ENCODE results near the gene PLCB2.
A peak's percentile ranks its signal among the peaks of the same experiment; 100 is the strongest.

The PLCB2 gene

DNA sequence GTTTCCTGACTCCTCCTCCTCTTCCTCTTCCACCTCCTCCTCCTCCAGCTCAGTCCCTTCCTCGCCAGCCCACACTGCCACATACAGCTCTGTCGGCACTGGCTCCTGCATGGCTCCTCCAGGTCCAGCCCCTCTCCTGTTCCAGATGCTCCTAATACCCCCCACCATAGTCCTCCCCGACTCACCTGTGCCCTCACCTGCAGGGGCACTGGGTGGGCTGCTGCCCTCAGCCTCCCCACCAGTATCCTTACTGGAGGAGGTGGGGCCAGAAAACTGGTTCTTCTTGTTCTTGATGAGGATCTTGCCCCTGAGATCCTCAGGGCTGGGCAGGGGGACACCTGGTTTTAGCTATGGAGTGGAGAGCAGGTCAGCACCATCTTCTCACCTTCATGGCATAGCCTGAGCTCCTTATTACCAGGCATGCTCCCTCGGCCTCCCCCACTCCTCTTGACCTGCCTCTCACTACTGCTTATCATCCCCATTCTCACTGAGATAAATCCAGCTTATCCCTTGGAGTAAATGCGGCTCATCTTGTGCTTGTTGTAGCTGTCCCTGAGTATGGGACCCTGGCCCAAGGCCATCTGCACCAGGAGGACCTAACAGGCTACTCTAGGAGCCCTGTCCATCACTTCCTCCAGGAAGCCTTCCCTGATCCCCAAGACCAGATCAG is 11.0 kb downstream of the PLCB2 start:
- FAIRE-seq (no peak), DNase-seq (ENCODE audit: insufficient read length, low spot score) (peak; percentile 74)
- TF ChIP-seq CTCF (IDR thresholded peaks at IDR 0.05; ENCODE audit: insufficient read depth, missing control alignments) = no peak

DNA sequence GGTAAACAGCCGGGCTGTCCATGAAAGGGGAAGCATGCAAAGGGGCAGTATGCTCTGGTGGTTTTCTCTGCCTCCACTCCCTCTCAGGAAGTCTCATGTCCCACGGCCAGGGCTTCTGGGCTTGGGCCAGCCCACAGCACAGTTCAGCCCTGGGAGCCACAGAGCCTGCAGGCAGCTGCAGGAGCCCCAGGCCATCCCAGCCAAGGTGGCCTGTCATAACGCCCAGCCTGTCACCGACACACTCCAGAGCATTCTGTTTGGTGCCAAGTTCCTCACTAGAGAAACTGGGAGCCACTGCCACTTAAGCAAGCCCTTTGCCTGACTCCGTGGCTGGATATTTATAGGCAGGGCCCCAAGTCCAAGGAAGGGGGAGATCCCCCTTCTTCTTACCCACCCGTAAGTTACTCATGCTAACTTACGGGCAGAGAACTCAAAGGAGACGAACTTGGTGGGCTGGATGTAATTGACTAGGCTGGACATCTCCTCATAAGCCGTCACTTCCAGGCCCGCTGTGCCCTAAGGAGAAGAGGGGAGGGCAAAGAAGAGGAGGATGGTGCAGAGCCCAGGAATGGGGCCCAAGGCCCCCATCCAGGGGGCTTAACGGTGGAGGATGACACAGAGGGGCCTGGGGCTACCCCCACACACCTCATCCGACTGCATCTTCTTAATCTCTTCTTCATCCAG is 11.7 kb downstream of the PLCB2 start:
- no peak for TF ChIP-seq CTCF (IDR thresholded peaks at IDR 0.05; ENCODE audit: insufficient read depth, missing control alignments)
- no peak for DNase-seq (ENCODE audit: insufficient read length, low spot score)
- no peak for FAIRE-seq

DNA sequence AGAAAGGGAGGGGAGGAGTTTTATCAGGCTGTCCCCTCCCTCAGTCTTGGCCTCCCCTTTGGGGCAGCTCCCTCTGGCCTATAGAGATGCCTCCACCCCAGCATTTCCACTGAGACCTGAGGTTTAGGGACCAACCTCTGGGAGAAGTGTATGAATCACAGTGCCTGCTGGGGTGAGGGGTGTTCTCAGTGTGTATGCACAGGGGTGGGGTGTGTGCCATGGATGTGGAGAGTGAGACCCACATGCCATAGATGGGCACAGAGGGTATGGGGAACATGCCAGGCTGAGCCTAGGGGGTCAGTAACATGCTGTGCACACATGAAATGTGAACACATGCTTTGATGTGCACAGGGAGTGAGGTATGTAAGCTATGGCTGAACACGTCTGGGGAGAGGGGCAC is 12.4 kb downstream of the PLCB2 start:
- TF ChIP-seq CTCF (IDR thresholded peaks at IDR 0.05; ENCODE audit: insufficient read depth, missing control alignments) = no peak
- no peak for FAIRE-seq
- DNase-seq (ENCODE audit: insufficient read length, low spot score) = no peak

- no peak for TF ChIP-seq CTCF (IDR thresholded peaks at IDR 0.05; ENCODE audit: insufficient read depth, missing control alignments)
- DNase-seq (ENCODE audit: insufficient read length, low spot score) (no peak), FAIRE-seq (no peak)
These were observed 13.5 kb downstream of the PLCB2 start for GRCh38 chr15:40293905-40294895.

GRCh38 chr15:40293006-40293405 is 14.7 kb downstream of the PLCB2 start:
- DNase-seq (ENCODE audit: insufficient read length, low spot score) = no peak
- no peak for TF ChIP-seq CTCF (IDR thresholded peaks at IDR 0.05; ENCODE audit: insufficient read depth, missing control alignments)
- FAIRE-seq = no peak

DNA sequence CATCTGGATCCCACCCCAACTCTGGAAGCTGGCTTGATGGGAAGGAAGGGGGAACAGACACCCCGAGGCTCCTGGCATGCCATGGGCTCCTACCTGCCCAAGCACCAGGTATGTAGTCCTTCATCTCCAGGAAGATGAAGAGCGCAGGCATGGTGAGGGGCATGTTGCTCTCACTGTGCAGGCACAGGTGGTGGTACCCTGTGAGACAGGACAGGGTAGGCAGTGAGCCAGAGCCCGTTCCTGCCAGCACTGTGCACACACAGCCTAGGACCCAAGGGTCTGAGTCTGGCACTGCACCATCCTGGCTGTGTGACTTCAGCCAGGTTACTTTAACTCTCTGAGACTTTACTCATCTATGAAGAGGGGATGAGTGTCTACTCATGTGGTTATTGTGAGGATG is 15.5 kb downstream of the PLCB2 start:
- no peak for FAIRE-seq

More for the DNA sequence above, 15.5 kb downstream of the PLCB2 start:
- TF ChIP-seq CTCF (IDR thresholded peaks at IDR 0.05; ENCODE audit: insufficient read depth, missing control alignments) = no peak
- no peak for DNase-seq (ENCODE audit: insufficient read length, low spot score)

All from D721Med (cell line).